K562 (cell line): ENCODE measurements around the gene GFI1B. TPM values are rescaled to one million over a fixed set of nuclear protein-coding genes. Genes with fewer than 3 reads are reported as not detected.

ENCODE experiments used
- CBFA2T2 ChIP-seq: fragments of 450-650 bp; conservative IDR thresholded peaks from 2 replicates; pipeline ENCODE4 v1.6.1; 2017; ENCODE audit warnings: mild to moderate bottlenecking
- HDAC1 ChIP-seq, 2 experiments: fragments of 450-650 bp; IDR thresholded peaks; 2 replicates each; pipeline ENCODE4 v1.6.1; 2016 to 2017; ENCODE audit warnings: inconsistent platforms in 1 of 2, mild to moderate bottlenecking in 1 of 2, moderate library complexity in 1 of 2
- NFRKB ChIP-seq: fragments of 450-650 bp; IDR thresholded peaks from 2 replicates; pipeline ENCODE4 v1.6.1; 2016; ENCODE audit warnings: low read depth
- PHB2 ChIP-seq: fragments of 450-650 bp; IDR thresholded peaks from 2 replicates; pipeline ENCODE4 v1.6.1; 2017; ENCODE audit warnings: low read depth
- SMARCA4 ChIP-seq: fragments of 450-650 bp; IDR thresholded peaks from 2 replicates; pipeline ENCODE4 v1.6.1; 2016
- SOX6 ChIP-seq: fragments of 450-650 bp; IDR thresholded peaks from 2 replicates; pipeline ENCODE4 v1.6.1; 2014; ENCODE audit warnings: mild to moderate bottlenecking
- TAF7 ChIP-seq: fragments of 450-650 bp; IDR thresholded peaks from 2 replicates; pipeline ENCODE4 v1.6.1; 2016; ENCODE audit warnings: missing genetic modification characterization, missing compliant biosample characterization
- ZBED1 ChIP-seq: IDR thresholded peaks from 2 replicates; pipeline ENCODE4 v1.6.1; 2014
- ZNF121 ChIP-seq: sonication (generic); formaldehyde crosslinking; conservative IDR thresholded peaks from 2 replicates; pipeline ENCODE4 v1.8.0; 2022; ENCODE audit warnings: missing genetic modification reagents
- ZNF408 ChIP-seq: fragments of 250-450 bp; sonication (Bioruptor Pico); IDR thresholded peaks from 2 replicates; pipeline ENCODE4 v1.4.0; 2020; ENCODE audit warnings: low read depth, mild to moderate bottlenecking, moderate library complexity
- ZNF609 ChIP-seq: sonication (generic); formaldehyde crosslinking; IDR thresholded peaks from 2 replicates; pipeline ENCODE4 v1.8.1; 2023; ENCODE audit warnings: missing genetic modification reagents, mild to moderate bottlenecking, borderline replicate concordance
- polyA plus RNA-seq, 8 experiments: library from polyadenylated mRNA; depleted of rRNA in 4 of 8; stranded (reverse) in 5 of 8; unstranded in 3 of 8; fragments of >200 nt; fragmentation: Nextera tagmentation in 2 of 8; fragmentation: Illumina TruSeq in 1 of 8; extraction: Ambion mirVana in 2 of 8; extraction: Trizol in 1 of 8; gene quantifications; 2 replicates each; pipeline versions ENCODE4 v1.2.1 to v1.2.3, GENCODE V29; 2011 to 2014; ENCODE audit warnings: inconsistent platforms in 1 of 8, missing spikeins in 1 of 8
- total RNA-seq, 7 experiments: library from RNA; depleted of rRNA in 6 of 7; stranded (reverse); fragments of >200 nt in 6 of 7; fragmentation: Illumina TruSeq in 2 of 7; extraction: Trizol in 2 of 7; gene quantifications; 2 replicates each; pipeline versions ENCODE4 v1.2.1 to v1.2.3, GENCODE V29; 2011 to 2021; ENCODE audit warnings: low replicate concordance in 1 of 7
- TF ChIP-seq, protein P1 (sequence below): sonication (generic); formaldehyde crosslinking; IDR thresholded peaks from 2 replicates; pipeline ENCODE4 v1.8.0; 2023; ENCODE audit warnings: mild to moderate bottlenecking, missing genetic modification reagents
- TF ChIP-seq, protein P2 (sequence below), 2 experiments: IDR thresholded peaks; 2 replicates each; pipeline ENCODE4 v1.6.1; 2012; ENCODE audit warnings: improper control_type of control experiment in 2 of 2, low read depth in 2 of 2, low read length in 2 of 2, borderline replicate concordance in 1 of 2
- TF ChIP-seq, protein P3 (sequence below), 2 experiments: fragments of 200-800 bp in 1 of 2; sonication (Bioruptor generic) in 1 of 2; sonication (generic) in 1 of 2; formaldehyde crosslinking in 1 of 2; IDR thresholded peaks in 1 of 2; conservative IDR thresholded peaks in 1 of 2; 2 replicates each; pipeline versions ENCODE4 v1.5.0 to v1.6.1; 2016 to 2020; ENCODE audit warnings: missing compliant biosample characterization in 1 of 2, missing genetic modification characterization in 1 of 2, missing genetic modification reagents in 1 of 2

The GFI1B gene
- total and polyA plus RNA-seq, 9 of the 15 experiments (the other 6 are each of a cell fraction or from before 2014, with no cell fraction given) = 8.0 to 75.7 (median 34.5) TPM

- TF ChIP-seq, protein P1, sequence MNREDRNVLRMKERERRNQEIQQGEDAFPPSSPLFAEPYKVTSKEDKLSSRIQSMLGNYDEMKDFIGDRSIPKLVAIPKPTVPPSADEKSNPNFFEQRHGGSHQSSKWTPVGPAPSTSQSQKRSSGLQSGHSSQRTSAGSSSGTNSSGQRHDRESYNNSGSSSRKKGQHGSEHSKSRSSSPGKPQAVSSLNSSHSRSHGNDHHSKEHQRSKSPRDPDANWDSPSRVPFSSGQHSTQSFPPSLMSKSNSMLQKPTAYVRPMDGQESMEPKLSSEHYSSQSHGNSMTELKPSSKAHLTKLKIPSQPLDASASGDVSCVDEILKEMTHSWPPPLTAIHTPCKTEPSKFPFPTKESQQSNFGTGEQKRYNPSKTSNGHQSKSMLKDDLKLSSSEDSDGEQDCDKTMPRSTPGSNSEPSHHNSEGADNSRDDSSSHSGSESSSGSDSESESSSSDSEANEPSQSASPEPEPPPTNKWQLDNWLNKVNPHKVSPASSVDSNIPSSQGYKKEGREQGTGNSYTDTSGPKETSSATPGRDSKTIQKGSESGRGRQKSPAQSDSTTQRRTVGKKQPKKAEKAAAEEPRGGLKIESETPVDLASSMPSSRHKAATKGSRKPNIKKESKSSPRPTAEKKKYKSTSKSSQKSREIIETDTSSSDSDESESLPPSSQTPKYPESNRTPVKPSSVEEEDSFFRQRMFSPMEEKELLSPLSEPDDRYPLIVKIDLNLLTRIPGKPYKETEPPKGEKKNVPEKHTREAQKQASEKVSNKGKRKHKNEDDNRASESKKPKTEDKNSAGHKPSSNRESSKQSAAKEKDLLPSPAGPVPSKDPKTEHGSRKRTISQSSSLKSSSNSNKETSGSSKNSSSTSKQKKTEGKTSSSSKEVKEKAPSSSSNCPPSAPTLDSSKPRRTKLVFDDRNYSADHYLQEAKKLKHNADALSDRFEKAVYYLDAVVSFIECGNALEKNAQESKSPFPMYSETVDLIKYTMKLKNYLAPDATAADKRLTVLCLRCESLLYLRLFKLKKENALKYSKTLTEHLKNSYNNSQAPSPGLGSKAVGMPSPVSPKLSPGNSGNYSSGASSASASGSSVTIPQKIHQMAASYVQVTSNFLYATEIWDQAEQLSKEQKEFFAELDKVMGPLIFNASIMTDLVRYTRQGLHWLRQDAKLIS (CRISPR knock-in tag) = peak; percentile 83
- no peak for TF ChIP-seq TAF7 (tag)
- peak; percentile 77 for TF ChIP-seq SMARCA4
- TF ChIP-seq ZBED1 = peak; percentile 79; the same call in 1 of the 2 replicates
- peak; percentile 73; the same call in 1 of the 2 replicates for TF ChIP-seq PHB2
- TF ChIP-seq HDAC1 (IDR thresholded peaks at IDR 0.05) = peak in 1 of 2 experiments; percentile 66; a peak in 2 of 4 replicates
- TF ChIP-seq, protein P2, sequence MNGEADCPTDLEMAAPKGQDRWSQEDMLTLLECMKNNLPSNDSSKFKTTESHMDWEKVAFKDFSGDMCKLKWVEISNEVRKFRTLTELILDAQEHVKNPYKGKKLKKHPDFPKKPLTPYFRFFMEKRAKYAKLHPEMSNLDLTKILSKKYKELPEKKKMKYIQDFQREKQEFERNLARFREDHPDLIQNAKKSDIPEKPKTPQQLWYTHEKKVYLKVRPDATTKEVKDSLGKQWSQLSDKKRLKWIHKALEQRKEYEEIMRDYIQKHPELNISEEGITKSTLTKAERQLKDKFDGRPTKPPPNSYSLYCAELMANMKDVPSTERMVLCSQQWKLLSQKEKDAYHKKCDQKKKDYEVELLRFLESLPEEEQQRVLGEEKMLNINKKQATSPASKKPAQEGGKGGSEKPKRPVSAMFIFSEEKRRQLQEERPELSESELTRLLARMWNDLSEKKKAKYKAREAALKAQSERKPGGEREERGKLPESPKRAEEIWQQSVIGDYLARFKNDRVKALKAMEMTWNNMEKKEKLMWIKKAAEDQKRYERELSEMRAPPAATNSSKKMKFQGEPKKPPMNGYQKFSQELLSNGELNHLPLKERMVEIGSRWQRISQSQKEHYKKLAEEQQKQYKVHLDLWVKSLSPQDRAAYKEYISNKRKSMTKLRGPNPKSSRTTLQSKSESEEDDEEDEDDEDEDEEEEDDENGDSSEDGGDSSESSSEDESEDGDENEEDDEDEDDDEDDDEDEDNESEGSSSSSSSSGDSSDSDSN (IDR thresholded peaks at IDR 0.05; ENCODE audit: borderline replicate concordance in 1 of 2, low read depth in 2 of 2, low read length in 2 of 2) = peak in 1 of 2 experiments; percentile 78; a peak in 2 of 4 replicates
- TF ChIP-seq ZNF609 = no peak
- TF ChIP-seq CBFA2T2 = no peak
- TF ChIP-seq ZNF408 = no peak
- TF ChIP-seq ZNF121 (CRISPR knock-in tag) = no peak
- TF ChIP-seq, protein P3, sequence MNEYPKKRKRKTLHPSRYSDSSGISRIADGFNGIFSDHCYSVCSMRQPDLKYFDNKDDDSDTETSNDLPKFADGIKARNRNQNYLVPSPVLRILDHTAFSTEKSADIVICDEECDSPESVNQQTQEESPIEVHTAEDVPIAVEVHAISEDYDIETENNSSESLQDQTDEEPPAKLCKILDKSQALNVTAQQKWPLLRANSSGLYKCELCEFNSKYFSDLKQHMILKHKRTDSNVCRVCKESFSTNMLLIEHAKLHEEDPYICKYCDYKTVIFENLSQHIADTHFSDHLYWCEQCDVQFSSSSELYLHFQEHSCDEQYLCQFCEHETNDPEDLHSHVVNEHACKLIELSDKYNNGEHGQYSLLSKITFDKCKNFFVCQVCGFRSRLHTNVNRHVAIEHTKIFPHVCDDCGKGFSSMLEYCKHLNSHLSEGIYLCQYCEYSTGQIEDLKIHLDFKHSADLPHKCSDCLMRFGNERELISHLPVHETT (CRISPR knock-in tag; conservative IDR thresholded peaks at IDR 0.05 in 1 of 2, IDR thresholded peaks at IDR 0.05 in 1 of 2) = 0 out of 4 replicates have a peak, but pooled peaks of 1 of the 2 experiments have one; percentile 51
- 0 out of 2 replicates have a peak, but pooled peaks have one; percentile 26 for TF ChIP-seq NFRKB
- peak; percentile 30; the same call in 1 of the 2 replicates for TF ChIP-seq SOX6
These were observed 5.9 kb downstream of the GFI1B start (continued) for GRCh38 chr9:132984202-132985070.
